NCI-H1092 (cell line): Measurements from ENCODE around the gene PAPLN.

ENCODE experiments used
- DNase-seq: peaks from one replicate; lab custom pipeline; 2025; lab: John Stamatoyannopoulos, UW

PAPLN gene

DNA sequence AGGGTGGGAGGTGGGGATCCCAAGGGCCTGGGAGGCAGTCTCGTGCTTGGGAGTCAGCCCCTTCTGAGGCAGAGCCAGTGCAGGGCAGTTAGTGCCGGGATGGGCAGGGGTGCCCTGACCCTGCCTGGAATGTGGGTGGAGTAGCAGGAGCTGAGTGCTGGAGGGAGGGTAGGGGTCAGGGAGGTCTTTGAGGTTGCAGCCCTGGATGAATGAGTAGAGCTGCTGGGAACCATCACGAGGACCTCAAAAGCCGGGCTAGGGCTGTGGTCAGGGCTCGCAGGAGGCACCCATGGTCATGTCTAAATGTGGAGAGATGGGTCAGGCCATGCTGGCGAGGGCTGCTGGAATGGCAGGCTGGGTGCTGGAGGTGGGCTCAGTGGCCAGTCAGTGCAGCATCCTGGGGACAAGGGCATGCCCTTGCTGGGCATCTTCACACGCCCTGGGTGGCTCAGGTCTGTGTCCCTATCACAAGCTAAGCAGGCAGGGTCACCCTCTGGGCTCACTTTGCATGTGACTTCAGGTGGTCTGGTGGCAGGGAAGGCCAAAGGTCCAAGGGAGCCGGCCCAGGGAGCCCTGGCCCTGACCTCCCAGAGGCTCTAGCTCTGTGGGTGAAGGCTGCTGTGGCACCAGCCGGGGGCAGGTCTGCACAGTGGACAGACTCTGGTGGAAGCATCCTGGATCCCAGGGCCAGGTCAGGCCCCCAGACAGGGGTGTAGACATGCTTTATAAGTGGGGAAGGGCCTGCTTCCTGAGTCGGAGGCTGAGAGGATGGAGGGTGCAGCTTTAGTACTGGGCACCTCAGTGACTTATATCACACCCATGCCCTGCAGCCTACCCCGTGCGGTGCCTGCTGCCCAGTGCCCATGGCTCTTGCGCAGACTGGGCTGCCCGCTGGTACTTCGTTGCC, 24.5 kb downstream of the PAPLN start:
- DNase-seq = no peak

DNA sequence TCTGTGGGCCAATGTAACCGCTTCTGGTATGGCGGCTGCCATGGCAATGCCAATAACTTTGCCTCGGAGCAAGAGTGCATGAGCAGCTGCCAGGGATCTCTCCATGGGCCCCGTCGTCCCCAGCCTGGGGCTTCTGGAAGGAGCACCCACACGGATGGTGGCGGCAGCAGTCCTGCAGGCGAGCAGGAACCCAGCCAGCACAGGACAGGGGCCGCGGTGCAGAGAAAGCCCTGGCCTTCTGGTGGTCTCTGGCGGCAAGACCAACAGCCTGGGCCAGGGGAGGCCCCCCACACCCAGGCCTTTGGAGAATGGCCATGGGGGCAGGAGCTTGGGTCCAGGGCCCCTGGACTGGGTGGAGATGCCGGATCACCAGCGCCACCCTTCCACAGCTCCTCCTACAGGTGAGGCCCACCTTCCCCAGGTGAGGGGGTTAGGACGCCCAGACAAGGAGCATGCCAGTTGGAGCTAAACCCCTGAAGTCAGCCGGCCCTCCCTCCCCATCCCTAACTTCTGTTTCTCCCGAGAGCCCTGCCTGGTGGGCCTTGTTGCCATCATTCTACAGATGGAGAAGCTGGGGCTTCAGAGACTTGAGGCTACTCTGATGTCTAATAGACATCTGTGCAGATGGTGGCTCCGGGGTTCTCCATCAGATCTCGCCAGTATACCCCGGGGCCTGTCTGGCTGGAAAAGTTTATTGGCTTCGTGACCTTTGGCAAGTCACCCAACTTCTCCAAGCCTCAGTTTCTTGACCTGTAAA, 25.3 kb downstream of the PAPLN start:
- DNase-seq = no peak

DNA sequence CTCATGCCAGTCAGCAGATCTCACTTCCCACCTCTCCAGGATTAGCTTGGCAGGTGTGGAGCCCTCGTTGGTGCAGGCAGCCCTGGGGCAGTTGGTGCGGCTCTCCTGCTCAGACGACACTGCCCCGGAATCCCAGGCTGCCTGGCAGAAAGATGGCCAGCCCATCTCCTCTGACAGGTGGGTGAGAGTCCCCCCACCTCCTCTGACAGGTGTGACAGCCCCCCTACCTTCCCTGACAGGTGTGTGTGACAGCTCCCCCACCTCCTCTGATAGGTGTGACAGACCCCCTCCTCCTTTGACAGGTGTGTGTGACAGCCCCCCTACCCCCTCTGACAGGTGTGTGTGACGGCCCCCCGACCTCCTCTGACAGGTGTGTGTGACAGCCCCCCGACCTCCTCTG, 26.3 kb downstream of the PAPLN start:
- DNase-seq = no peak

DNA sequence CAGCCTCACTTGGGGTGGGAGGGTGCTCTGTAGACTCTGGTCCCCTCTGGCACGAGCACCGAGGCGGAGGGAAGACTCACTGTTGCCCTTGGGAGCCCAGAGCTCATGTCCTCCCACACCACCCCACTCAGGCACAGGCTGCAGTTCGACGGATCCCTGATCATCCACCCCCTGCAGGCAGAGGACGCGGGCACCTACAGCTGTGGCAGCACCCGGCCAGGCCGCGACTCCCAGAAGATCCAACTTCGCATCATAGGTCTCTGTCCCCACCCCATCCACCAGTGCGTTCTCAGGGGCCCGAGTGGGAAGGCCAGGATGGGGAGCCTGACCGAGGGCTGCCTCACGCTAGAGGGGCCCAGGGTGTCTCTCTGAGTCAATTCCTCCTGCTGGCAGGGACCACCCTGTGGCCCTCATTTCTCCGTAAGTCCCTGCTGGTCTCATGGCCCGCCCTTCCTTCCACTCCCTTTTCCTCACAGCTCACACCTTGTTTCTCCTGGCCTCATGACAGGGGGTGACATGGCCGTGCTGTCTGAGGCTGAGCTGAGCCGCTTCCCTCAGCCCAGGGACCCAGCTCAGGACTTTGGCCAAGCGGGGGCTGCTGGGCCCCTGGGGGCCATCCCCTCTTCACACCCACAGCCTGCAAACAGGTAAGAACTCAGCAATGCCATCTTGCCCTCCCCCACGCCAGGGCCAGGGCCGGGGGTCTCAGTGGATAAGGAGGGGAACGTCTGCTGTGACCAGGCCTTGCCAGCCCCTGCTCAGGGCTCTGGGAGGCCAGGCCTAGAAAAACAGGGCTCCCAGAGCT, 27.0 kb downstream of the PAPLN start:
- DNase-seq = no peak

DNA sequence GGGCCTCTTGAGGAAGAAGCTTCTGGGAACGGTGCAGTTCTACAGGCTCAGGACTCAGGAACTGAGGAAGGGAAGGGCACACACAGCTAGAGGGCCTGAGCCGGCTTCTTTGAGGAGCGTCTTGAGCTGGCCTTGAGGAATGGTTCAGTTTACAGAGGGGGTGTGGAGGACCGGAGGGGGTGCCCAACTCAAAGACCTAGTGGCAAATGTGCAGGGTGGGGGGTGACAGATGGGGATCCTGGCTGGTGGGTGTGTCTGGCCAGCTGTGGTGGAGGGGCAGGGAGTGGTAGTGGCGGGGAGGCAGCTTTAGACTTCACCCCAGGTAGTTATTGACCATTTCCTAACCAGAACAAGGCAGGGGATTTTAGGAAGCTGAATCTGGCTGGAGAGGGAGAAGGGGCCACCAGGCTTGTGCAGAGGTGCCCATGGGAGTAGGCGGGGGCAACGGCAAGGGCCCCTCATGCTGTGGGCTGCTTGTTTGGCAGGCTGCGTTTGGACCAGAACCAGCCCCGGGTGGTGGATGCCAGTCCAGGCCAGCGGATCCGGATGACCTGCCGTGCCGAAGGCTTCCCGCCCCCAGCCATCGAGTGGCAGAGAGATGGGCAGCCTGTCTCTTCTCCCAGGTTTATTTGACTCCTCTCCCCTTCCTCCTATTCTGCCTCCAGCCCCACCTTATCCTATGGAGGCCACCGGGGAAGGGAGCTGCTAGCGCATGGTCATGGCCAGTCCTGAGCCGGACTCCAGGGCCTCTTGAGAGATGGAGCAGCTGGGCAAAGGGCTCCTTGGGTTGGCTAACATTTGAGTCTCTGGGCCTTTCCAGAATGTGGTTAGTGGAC, 27.8 kb downstream of the PAPLN start:
- no peak for DNase-seq

DNA sequence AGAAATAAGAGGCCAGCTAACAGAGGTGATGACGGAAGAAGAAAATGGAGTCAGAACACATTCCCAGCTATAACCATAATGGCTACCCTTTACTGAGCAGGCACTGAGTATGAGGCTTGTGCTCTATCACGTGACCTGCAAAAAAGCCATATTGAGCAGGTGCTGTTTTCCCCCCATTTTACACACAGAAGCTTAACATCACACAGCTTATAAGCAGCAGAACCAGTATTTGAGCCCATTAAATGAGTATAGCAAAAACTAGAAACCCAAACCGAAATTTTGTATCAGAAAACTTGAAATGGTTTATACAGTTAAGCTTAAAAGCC, 28.4 kb downstream of the PAPLN start:
- DNase-seq = no peak

DNA sequence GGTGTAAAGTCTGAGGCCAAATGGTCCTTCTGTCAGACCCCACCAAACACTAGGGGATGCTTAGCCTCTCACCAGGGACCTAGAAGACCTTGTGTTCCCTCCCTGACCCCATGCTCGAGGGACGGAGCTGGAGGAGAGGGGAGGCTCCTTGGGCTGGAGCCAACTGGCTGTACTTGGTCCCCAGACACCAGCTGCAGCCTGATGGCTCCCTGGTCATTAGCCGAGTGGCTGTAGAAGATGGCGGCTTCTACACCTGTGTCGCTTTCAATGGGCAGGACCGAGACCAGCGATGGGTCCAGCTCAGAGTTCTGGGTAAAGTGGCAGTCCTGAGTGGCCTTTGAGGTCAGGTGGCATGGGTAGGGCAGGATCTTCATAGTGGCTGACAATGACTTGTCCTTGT, 29.0 kb downstream of the PAPLN start:
- DNase-seq = no peak

DNA sequence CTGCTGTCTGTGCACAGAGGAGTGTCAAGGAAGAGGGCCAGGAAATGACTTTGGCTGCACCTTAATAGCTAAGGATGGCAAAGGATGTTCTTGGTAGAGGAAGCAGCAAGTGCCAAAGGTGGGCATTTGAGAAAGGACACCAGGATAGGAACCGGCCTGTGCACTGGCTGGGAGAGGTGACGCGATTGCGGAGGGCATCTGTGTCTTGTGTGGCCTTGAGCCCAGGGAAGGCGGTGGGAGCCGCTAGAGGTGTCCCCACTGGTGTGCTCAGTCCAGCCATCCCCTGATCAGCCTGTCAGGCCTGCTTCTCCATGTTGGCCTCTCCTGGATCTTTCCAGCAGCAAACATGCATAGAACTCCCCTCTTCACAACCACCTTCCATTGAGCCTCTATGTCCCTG, 30.2 kb downstream of the PAPLN start:
- DNase-seq = no peak

DNA sequence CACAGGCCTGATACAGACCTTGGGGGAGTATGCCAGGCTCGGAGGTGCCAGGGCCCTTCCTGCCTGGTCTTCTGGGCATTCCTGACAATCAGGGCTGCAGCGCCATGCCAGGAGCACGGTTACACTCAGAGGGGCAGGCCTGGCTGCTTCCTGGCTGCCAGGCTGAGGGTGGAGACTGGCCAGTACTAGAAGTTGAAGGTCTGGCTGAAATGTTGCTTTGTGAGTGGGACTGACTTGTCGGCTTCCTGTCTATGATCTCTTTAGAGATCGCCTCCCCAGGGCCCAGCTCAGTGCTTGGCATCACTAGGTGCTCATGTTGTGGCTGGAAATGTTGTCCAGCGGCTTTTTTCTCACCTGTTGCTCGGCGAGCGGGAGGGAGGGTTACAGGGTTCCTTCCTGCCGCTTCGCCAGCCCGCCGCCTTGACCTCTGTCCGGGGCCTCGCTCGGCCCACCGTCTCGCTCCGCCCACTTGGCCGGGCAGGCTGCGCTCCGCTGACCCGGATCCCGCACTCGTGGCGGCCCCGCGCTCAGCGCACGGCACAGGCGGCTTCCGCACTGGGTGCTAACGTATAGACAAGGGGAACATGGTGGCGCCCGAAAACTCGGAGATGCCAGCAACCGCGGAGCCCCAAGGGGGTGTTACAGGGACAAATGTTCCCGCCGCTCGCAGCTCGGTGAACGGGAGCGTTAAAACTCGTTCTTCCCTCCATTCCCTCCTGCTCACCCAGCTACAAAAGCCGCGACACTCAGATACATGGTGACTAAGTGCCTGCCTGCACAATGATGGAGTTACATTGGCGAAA, 32.6 kb downstream of the PAPLN start:
- DNase-seq = no peak

DNA sequence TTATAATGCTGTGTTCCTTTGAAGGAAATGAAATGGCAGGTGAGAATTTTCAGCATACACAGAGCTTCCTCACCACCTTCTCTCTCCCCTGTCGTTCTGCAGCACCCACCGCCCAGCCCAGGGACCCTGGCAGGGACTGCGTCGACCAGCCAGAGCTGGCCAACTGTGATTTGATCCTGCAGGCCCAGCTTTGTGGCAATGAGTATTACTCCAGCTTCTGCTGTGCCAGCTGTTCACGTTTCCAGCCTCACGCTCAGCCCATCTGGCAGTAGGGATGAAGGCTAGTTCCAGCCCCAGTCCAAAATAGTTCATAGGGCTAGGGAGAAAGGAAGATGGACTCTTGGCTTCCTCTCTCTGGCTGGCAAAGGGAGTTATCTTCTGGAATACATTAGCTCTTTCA, 35.1 kb downstream of the PAPLN start:
- no peak for DNase-seq

DNA sequence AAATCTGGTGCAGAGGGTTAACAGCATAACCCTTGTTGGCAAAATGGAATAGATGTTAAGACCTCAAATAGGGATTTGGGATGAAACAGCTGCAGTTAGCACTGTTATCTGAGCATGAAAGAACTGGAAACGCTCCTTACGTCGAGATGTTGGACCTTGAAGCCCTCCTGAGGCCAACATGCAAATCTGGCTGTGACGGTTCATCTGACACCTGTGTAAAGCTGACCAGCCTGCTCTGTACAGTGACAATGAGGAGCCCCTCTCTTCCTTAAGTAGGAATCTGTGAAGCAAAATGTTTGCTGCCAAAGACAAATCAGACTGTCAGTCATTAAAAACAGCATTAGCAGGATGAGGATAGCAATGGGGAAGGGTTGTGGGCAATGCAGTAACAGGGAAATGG, 36.5 kb downstream of the PAPLN start:
- DNase-seq = no peak

DNA sequence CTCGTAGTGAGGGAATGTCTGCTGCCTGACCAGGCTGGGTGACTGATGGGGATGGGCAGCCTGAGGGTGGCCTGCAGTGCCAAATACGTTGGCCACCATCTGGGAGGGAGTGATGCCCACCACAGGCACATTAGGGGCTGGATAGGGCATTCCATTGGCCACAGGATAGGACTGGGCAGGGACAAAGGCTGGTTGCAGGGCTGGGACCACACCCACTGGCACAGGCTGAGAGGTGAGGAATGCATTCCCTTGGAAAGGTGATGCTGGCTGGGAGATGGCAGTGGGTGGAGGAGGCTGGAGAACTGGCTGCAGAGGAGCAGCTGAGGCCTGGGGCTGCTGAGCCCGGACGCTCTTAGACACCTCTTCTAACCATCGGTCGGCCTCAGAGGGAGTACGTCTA, 39.5 kb downstream of the PAPLN start:
- DNase-seq = no peak

DNA sequence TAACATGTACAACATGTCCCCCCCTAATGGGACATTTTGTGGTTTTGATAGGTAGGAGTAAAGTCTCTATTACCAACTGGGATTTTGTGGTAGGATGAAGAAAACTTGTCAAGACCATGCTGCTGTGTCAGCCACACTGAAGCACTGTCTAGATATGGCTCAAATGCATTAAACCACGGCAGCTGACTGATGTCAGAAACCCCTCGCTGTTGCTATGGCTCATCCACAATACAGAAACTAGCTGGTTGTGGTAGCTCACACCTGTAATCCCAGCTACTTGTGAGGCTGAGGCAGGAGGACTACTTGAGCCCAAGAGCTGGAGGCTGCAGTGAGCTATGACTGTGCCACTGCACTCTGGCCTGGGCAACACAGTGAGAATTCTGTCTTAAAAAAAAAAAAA, 40.1 kb downstream of the PAPLN start:
- DNase-seq = no peak

DNA sequence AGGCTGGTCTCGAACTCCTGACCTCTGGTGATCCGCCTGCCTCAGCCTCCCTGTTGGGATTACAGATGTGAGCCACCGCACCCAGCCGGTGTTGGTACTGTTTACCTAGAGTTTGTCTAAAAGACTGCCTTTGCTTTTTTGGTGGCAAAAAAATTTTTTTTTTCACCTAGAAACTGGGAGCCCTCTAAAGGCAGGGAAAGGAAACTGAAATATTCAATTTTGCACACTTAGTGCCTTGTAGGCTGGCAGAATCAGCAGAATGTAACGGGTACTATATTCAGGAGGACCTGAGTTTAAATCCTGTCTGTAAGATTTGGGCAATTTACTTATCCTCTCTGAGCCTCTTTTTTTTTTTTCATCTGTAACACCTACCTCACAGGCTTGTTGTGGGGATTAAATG, 43.6 kb downstream of the PAPLN start:
- no peak for DNase-seq

DNA sequence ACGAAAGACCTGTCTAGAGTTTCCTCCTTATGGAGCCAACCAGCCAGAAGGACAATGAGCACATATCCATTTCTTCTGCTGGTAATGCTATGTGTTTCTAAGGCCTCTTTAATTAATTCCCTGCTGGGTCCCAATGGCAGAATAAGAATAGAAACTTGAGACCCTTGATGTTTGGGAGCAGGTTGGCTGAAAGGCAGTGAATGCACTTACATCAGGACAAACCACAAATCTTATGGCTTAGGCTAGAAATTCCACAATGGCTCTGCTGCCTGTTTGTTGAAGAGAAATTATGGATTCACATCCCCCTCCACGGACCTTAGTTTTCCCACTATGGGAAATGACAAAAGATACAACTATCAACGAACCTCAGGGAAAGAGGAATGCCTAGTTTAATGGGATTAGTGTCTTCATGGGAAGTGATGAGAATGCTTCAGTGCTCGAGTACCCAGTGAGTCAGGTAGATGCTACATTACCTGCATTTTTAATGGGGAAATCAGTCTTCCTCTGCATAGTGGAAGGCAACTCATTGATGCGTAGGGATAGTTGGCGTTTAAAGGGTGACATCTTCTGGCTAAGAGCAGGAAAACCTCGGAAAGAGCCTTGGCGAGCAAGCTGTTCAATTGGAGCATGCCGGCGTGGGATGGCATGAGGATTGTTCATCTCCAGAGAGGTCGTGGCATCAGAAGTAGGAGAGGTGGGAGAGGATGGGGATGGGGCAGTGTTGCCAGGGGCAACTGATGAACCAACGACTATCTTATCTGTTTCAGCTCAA, 46.5 kb downstream of the PAPLN start:
- DNase-seq = no peak

DNA sequence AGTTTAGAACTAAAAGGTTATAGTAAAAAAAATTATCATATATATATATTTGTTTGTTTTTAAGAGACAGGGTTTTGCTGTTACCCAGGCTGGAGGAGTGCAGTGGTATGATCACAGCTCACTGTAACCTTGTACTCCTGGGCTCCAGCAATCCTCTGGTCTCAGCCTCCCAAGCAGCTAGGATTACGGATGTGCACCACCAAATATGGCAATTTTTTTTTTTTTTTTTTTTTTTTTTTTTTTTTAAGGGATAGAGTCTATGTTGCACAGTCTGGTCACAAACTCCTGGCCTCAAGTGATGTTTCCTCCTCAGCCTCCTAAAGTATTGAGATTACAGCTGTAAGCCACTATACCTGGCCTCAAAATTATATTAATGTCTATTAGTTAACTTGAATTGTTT, 48.7 kb downstream of the PAPLN start:
- DNase-seq = no peak

DNA sequence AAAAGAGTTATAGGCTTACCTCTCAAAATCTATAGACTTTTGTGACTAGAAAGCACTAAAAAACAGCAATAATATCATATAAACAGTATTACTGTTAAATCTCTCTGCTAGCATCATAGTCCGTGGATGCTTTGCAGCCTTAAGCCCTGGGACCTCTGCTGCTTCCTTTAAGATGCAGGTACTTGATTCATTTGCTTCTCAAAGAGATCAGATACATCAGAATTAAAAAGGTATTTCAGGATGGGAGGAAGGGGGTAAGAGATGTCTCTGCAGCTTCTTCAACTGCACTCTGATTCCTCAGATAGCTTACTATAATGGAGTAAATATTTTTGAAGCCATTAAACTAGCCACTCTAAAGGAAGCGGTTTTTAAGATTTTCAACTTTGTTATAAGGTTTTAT, 49.3 kb downstream of the PAPLN start:
- DNase-seq = no peak

DNA sequence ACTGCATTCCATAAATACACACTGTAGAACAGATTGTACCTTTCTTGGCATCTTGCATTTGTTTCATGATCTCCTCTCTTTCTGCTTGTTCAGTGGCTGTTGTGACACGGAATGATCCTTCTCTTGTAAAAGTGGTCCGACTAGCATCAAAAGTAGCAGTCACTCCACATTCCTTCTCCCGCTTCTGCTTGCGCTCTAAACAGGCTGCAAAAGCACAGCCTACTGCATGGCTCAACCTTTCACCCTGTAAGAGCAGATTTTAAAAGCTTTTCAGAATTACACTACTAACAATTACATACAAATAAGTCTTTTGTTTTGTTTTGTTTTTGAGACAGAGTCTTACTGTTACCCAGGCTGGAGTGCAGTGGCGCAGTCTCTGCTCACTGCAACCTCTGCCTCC, 49.8 kb downstream of the PAPLN start:
- DNase-seq = no peak

DNA sequence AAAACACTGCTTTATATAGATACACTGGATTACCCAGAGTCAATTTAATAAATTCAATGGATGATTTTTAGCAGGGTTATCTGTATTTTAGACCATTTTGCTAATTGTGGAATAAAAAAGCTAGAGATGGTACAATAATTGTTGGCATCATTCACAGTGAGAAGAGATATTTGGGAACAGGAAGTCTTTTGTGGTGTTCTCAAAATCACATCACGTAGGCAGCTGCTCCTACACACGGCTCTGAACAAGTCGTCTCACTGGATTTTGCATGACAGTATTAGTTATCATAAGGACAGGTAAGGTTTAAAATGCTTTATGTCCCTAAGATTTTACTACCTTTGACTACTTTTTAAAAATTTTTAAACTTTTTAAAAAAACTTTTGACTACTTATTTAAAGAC, 52.0 kb downstream of the PAPLN start:
- no peak for DNase-seq

DNA sequence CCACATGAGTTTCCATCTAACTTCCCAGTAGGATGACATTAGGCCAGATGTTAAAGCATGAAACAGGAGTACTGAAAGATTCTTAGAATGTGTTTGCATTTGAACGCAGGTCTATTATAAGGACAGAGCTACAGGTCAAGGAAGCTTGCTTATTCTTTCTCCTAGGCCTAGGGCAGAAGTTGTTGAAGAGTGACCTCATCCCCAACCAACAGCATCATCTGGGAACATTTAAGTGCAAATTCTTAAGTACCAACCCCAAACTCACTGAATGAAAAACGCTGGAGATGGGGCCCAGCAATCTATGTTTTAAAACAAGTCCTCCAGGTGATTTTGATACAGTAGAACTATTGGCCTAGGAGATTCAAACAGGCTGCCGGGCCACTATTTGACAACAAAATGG, 52.4 kb downstream of the PAPLN start:
- DNase-seq = no peak
